Measurements from ENCODE around the gene GREB1.
A peak's percentile ranks its signal among the peaks of the same experiment; 100 is the strongest.

The GREB1 gene

DNA sequence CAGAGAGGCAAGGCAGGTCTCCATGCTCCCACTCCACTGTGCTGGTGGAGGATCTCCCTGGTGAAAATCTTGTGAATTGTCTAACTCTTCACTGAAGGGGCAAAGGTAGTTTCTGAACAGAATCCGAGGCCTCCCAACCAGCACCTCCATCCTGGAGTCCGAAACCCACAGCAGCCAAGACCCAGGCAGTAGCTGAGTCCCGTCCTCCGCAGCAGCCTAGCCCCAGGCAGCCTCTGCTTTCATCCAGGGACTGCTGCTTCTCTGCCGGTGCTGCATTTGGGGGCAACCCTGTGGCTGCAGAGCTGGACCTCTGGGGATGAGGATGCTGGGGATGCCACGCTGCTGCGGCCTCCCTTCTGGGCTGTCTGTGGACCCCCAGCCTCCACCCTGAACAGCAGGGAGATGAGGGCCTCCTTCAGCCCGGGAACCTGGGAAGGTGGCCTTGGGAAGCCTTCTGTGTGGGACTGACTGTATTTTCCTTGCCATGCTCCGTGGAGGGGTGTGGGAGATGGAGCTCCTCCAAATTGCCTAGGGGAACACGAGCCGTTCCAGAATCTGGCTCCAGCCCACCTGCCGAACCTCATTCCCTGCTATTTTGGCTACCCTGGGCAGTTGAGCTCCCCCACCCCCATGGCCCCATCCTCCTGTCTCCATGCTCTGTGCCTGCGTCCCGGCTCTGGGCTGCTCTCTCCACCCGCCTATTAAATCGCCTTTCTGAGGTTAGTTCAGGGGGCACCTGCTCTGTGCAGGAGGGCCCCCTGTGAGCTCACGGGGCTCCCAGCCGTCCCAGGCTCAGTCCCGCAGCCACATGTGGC, 48.2 kb downstream of the GREB1 start:
- DNase-seq: no peak

DNA sequence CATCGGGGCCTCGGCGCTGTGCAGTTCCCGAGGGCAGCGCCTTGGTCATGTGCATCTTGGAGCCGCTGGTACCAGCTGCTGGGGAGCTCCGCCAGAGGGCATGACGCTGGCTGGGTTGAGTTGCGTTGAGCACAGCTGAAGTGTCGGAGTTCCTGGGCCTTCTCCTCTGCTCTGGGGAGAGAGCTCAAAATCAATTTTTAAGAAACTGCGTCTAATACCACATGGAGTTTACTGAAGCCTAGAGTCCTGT, 48.7 kb downstream of the GREB1 start:
- DNase-seq: no peak

DNA sequence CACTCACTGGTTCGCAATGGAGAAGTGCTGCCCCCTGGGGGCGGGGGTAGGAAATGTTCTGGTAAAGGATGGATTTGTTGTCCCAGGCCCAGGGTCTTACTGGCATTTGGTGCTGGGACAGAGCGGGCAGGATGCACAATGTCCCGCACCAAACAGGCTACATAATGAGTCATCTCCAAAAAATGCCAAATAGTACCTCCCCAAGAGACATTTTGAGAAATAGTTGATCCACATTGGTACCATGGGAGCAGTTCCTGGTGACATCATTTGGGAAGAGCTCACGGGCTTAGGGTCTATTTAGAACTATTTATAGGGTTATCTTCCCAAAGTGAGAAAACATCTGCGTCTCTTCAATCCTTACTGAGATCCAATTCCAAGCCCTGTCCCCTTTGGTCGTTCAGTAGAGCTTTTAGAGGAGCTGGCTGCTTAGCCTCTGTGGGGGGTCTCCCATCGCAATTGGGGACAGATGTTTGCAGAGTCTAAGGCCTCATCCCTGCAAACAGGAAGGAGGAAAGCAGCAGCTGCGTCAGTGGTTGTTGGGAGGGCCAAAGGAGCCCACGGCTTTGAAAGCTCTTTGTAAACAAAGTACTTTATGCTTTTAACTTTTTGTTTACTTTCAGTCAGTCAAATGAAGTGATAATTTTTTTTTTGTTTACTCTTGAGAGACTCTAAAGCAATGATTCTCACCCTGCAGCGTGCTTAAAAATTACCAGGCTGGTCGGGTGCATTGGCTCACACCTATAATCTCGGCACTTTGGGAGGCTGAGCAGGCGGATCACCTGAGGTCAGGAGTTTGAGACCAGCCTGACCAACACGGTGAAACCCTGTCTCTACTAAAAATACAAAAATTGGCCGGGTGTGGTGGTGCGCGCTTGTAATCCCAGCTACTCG, 49.3 kb downstream of the GREB1 start:
- DNase-seq: peak; percentile 82

DNA sequence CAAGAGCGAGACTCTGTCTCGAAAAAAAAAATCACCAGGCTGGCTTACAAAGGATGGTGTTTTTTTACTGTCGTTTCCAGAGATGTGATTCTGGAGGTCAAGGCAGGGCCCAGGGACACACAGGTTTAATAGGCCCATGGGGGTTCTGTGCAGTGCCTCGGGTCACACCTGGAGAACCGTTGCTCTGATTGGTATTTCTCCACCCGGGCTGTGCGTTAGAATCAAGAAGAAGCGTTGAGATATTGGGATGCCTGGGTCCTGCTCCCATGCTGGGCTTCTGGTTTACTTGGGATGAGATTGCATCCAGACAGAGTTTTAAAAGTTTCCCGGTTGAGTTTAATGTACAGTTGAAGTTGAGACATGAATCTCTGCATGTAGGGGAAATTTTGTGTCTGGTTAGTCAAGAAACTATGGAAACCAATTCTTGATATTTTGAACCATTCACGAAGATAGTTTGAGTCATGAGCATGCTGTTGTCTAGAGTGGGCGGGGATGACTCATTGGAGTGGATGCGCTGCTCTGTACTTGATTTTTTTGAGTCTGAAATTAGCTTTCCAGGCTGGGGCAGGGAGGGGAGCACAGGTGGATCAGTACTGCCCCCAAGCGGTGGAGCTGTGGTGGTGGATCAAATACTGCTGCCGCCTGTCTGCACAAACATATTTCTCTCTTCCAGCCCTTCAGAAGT, 50.1 kb downstream of the GREB1 start:
- peak; percentile 94 for DNase-seq

DNA sequence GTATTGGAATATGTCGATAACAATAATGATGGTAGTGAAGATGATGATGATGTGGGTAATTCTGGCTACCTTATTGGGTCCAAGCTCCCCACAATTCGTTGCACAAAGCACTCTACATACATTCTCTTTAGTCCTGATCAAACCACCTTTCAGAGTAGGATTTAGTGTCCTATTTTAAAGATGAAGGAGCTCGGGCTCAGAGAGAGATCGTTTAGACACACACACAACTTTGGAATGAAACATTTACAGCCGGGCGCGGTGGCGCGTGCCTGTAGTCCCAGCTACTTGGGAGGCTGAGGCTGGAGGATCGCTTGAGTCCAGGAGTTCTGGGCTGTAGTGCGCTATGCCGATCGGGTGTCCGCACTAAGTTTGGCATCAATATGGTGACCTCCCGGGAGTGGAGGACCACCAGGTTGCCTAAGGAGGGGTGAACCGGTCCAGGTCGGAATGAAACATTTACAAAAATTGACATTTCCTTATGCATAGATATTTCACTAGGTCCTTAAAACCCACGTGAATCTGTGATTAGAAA, 50.7 kb downstream of the GREB1 start:
- no peak for DNase-seq

DNA sequence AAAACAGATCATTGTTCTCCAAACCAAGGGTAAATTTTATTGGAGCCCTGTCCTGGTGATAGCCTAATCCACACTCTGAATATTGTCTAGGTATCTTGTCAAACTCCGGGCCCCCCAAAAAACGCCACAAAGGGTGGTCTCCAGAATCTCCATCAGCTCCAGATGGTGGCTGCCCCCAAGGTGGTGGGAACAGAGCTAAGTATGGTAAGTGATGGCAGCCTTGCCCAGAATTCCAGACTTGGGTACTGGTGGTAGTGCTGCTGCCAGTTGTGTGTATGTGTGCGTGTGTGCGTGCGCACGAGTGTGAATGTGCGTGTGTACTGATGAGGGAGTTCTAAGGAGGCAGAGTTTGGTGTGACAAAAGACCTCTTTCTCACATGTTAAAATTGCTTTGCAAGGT, 51.2 kb downstream of the GREB1 start:
- no peak for DNase-seq

DNA sequence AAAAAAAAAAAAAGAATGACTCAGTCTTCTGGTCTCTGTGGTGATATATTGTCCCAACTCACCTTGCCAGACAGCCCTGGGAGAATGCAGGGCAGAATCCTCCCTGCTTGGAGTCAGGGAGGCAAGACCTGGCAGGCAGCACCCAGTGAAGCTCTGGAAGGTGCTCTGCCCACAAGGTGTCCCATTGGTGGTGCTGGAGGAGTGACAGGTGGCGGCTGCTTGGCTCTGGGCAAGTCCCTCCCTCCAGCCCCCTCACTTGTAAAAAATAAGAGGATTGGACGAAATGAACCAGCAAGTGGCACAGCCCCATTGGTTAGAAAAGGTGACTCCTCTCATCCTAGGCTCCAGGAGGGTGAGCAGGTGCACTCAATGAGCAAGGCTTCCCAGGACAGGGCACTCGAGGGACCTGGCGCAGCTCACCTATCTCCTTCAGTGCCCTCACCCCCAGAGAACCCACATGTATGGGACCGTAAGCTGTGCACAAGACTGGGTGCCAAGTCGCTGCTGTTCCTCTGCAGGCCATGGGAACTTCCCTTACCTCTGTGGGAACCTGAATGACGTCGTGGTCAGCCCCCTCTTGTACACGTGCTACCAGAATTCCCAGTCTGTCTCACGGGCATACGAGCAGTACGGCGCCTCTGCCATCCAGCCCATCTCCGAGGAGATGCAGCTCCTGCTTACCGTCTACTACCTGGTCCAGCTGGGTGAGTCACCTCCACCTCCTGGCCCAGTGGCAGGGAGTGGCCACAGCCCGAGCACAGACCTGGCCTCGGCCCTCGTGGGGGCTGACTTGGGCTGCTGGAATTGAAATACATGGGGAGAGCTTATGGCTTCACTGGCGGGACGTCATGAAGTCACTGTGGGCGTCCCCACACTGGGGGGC, 54.6 kb downstream of the GREB1 start:
- DNase-seq: no peak

DNA sequence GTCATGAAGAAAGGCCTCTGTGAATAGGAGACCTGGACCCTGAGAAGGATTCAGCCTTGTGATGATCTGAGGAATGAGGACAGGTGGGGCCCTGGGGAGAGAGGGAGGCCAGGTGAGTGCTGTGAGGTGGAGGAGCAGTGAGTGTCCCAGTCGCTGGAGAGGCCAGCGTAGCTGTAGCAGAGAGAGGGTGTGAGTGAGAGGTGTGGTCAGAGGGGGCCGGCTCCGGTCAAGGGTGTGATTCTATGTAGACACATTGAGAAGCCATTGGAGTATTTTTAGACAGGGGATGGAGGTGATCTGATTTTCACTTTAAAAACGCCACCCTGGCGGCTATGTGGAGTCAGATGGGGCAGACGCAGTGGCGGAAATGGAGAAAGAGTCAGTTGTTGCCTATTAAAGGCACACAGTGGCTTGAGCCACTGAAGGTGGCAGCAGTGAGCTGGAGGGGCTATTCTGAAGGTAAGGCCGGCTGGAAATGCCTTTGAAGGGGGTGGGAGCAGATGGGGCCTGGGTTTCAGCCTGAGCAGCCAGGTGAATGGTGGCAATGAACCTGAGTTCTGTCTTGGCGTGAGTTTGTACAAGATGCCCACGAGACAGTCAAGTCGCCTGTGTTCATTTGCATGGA, 55.6 kb downstream of the GREB1 start:
- no peak for DNase-seq

DNA sequence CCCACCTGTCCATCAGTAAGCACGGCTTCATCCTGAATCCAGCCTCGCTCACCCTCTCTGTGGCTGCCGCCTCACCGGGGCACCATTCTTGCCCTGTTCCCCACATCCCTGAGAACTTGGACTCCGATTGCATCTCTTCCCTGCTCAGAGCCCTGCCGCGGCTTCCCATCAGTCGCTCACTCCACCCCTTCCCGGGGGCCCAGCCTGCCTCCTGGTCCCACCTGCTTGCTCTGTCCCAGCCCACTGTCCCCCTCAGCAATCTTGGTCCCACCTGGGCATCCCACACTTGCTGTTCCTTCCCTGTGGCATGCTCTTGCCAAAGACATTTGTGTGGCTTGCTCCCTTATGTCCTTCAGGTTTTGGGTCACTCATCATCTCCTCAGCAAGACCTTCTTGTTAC, 56.3 kb downstream of the GREB1 start:
- DNase-seq: no peak

DNA sequence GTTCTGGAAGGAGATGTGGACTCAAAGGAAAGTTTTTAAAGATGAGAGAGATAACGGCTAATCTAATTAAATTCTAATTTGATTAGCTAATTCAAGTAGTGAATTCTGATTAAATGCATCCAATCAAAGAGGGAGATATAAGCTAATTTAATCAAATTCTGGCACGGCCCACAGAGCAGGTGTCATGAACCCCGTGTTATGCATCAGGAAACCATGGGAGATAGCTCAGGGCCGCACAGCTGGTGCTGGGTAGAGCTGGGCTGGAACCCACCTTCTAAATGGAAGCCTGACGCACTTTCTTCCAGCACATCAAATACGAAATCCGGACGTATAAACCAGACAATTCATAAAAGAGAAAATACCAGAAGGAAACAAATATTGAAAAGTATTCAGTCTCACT, 57.2 kb downstream of the GREB1 start:
- no peak for DNase-seq

DNA sequence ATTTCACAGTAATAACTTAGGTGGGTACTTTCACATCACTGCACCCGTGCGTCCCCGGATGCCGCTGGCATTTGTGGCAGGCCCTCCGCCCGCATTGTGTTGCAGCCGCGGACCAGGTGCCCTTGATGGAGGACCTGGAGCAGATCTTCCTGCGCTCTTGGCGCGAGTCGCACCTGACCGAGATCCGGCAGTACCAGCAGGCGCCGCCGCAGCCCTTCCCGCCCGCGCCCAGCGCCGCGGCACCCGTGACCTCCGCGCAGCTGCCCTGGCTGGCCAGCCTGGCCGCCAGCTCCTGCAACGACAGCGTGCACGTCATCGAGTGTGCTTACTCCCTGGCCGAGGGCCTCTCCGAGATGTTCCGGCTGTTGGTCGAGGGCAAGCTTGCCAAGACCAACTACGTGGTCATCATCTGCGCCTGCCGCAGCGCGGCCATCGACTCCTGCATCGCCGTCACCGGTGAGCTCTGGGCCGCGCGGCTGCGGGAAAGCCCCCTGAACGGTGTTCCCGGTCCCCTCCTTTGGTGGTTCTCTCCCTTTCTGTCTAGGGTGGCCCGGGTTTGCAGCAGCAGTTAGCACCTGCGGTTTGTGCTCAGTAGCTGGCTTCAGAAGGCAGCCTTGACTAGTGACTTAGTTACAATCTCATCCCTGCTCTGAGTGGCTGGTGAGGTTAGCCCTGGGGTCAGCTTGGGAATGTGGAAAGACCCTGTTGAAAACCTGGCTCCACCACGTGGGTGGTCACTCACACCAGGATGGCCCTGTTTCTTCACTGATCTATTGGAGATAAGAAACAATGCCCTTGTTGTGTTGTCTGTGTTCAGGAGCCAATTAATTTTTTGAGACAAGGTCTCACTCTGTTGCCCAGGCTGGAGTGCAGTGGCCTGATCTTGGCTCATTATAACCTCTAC, 59.1 kb downstream of the GREB1 start:
- DNase-seq: no peak

DNA sequence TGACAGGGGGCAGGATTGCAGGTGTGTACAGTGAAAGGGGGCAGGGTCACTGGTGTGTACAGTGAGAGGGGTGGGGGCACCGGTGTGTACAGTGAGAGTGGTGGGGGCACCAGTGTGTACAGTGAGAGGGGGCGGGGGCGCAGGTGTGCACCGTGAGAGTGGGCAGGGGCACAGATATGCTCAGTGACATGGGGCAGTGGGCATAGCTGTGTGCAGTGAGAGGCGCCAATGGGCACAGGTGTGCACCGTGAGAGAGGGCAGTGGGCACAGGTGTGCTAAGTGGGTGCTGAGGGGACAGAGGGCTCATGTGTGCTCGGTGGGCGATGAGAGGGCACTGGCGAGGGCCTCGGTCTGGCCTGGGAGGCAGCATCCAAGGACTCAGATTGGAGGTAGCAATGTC, 63.0 kb downstream of the GREB1 start:
- no peak for DNase-seq

DNA sequence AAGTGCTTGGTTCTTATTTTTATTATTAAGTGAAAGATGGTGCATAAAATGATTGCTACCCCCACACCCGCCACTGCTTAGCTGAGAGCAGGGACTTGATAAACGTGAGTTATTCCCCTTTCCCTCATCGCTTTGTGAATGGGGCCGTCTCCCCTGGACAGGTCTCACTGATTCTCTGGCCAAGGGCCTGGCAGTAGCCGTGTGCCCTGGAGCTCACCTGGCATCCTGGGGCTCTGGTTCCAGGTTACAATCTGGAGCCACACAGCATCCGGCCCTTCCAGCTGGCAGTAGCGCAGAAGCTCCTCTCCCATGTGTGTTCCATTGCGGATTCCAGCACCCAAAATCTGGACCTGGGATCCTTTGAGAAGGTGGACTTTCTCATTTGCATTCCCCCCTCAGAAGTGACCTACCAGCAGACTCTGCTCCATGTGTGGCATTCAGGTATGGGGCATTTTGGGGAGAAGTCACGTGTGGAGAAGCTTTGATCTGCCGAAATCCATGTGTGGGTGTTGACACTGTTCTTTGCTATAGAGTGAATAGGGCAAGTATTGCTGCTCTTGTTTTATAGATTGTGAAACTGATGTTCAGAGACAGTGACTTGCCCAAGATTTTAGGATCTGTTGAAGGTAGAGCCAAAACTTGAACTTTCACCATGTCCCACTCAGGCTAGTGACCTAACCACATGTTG, 63.8 kb downstream of the GREB1 start:
- DNase-seq: no peak

DNA sequence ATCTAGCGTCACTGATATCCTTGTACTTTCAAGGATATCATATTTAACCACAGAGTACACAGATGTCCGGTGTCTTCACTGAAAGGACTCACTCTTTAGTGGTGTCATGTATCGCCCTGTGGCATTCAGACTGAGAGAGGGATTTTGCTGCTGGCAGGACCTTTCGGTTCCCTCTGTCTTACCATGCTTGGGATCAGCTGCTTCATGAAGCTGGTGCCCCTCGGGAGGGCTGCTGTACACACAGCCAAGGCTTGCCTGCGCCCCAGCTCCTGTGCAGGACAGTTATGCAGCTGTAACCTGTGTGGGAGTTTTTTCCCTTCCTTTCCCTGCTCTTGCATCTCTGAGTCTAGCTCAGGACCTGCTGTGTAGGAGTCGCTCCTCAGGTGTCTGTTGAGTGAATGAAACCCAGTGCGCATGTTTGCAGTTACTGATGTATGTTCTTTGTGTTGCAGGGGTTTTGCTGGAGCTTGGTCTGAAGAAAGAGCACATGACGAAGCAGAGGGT, 64.4 kb downstream of the GREB1 start:
- DNase-seq: no peak

DNA sequence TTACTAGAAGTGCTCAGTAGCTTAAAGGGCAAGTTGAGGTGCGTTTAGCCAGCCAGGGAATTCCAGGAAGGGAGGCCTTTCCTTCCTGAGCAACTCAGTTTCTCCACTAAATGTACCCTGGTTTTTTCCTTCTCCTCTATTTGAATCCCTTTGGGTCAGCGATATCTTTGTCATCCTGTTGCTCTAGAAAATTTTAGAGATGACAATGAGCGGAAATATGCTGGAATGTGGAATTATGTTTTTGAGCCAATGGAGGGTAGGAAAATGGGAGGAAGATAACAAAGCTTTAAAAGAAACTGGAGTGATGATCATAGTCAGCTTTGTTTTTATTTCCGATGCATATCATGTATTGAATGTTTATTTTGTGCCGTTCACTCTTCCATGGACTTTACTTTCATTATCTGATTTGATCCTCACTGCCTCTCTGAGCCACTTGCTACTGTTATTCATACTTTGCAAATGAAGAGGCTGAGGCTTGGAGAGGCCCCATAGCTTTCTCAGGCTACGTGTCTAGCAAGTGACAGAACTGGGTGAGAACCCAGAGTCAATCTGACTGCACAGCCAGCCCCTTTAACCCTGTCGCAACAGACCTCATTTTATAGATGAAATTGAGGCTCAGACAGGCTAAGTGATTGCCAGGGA, 68.8 kb downstream of the GREB1 start:
- DNase-seq: no peak

DNA sequence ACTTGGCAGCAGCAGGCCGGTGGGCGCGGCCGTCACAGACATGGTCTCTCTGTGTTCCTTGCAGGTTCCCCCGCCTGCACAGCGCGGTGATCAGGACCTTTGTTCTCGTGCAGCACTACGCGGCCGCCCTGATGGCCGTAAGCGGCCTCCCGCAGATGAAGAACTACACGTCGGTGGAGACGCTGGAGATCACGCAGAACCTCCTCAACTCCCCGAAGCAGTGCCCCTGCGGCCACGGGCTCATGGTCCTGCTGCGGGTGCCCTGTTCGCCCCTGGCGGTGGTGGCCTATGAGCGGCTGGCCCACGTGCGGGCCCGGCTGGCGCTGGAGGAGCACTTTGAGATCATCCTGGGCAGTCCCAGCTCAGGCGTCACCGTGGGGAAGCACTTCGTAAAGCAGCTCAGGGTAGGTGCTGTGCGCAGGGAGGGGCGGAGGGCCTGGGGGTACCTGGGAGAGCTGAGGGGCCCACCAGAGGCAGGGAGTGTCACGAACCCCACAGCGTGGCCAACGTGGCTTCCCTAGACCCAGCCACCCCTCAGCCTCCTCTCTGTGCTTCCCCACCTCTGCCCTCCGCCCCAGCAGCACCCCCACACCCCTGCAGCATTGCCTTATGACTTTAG, 76.9 kb downstream of the GREB1 start:
- DNase-seq: no peak

DNA sequence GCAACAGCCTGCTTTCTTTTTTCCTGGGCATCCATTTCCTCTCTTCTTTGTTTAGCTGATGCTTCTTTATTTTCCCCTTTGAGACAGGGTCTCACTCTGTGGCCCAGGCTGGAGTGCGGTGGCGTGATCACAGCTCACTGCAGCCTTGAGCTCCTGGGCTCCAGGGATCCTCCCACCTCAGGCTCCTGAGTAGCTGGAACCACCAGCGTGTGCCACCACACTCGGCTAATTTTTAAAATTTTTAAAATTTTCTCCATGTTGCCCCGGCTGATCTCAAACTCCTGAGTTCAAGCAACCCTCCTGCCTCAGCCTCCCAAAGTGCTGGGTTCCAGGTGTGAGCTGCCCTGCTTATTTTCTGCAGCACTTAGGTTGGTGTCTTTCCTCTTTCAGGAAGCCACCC, 77.4 kb downstream of the GREB1 start:
- DNase-seq: no peak

DNA sequence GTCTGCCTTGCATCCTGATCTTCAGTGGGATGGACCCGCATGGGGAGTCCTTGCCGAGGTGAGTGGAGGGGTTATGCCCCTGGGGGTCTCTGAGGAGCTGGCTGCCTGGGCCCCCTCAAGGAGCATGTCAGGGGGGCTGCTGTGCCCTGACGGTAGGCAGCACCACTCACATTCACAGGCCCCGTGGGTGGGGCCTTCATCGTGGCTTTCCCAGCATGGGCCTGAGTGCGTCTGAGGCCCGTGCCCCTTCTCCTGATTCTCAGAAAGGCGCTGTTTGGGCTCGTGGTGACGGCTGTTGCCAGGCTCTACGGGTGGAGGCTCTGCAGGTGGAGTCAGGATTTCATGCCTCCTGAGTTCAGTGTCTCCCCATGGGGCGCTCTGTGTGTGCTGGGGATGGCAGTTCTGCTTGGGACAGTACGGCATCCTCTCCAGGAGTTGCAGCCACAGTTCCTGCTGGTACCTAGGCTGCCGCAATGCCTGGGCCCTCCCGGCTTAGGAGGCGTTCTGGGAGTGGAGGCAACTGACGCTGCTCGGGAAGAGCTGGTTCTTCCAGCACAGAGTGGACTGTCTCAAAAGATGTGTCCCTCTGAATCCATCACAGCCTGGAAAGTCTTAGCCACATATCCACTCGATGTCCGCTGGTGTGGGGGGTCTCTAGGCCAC, 78.8 kb downstream of the GREB1 start:
- DNase-seq: no peak

DNA sequence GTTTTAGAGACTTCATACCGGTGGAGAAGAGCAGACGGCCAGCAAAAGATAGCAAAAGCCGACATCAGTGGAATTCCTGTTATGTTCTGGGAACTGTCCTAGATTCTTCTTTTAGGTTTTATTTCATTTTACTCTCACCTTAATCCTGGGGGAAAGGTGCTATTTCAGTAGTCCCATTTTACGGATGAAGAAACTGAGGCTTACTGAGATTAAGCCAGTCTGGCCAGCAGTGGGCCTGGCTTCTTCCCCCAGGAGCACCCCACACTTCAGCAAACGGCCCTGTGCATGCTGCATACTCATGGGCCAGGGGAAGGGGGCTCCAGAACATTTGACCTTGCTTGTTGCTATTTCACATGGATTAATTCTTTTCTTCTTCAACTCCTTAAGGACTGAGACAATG, 79.5 kb downstream of the GREB1 start:
- DNase-seq: no peak

Data from NCI-H1694 (cell line).